ENCODE measurements around the gene CT47B1. TPM values are rescaled to one million over a fixed set of nuclear protein-coding genes. Genes with fewer than 3 reads are reported as not detected.

The CT47B1 gene
- total and polyA plus RNA-seq, 2 donors from 2014 or later, result not detected

DNA sequence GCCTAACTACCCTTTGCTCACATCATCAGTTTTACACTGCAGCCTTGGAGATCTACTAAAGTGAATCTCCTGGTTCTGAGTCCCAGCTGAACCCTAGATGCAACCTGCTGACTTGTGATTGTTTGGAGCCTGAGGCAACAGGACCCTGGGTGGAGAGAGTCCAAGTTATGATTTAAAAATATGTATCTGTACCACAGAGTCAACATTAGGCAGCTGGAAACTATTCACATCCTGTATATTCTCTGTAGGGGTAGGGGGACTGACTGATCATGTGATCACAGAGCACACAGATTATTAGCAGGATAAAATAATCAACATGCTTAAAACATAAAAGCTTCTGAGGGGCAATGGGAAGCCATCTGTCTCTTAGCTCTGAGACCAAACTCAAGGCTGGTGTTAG, 52.1 kb downstream of the CT47B1 start:
- H3K9ac ChIP-seq (ENCODE audit: low read length in 3 of 3), result no peak overlapping the region
- TF ChIP-seq, protein P1, sequence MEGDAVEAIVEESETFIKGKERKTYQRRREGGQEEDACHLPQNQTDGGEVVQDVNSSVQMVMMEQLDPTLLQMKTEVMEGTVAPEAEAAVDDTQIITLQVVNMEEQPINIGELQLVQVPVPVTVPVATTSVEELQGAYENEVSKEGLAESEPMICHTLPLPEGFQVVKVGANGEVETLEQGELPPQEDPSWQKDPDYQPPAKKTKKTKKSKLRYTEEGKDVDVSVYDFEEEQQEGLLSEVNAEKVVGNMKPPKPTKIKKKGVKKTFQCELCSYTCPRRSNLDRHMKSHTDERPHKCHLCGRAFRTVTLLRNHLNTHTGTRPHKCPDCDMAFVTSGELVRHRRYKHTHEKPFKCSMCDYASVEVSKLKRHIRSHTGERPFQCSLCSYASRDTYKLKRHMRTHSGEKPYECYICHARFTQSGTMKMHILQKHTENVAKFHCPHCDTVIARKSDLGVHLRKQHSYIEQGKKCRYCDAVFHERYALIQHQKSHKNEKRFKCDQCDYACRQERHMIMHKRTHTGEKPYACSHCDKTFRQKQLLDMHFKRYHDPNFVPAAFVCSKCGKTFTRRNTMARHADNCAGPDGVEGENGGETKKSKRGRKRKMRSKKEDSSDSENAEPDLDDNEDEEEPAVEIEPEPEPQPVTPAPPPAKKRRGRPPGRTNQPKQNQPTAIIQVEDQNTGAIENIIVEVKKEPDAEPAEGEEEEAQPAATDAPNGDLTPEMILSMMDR (IDR thresholded peaks at IDR 0.05; ENCODE audit: borderline replicate concordance, extremely low read depth, insufficient read depth), result no peak
- H3K4me1 ChIP-seq (ENCODE audit: control insufficient read depth in 2 of 3, insufficient read depth in 2 of 3, low read depth in 1 of 3, low read length in 3 of 3), result no peaks in the 10 kb centered on the region
- intact Hi-C loops (cut with DNase I), result no loop called here
- no peak overlapping the region for H3K4me3 ChIP-seq (ENCODE audit: low read length in 3 of 3)
- no peak for DNase-seq
- H3K27ac ChIP-seq (ENCODE audit: low read depth in 2 of 2, low read length in 2 of 2), result no peak overlapping the region
- H3K27me3 ChIP-seq (ENCODE audit: control insufficient read depth, insufficient read depth, low read length), result no peaks in the 10 kb centered on the region
- no peak for FAIRE-seq
- no peaks in the 10 kb centered on the region for H3K36me3 ChIP-seq (ENCODE audit: control insufficient read depth in 2 of 3, insufficient read depth in 3 of 3, low read length in 3 of 3)
- H3K9me3 ChIP-seq (ENCODE audit: control insufficient read depth in 2 of 3, insufficient read depth in 1 of 3, low read length in 3 of 3), result no peaks in the 10 kb centered on the region

Other genes with a start within 250 kb of the CT47B1 start
- gene C1GALT1C1, start 245.8 kb downstream of the CT47B1 start, total RNA-seq, result 25.4 TPM
- 35.1 TPM for gene C1GALT1C1, start 245.8 kb downstream of the CT47B1 start, polyA plus RNA-seq (ENCODE audit: insufficient read depth, low read depth, low replicate concordance)
- not detected for gene CT47A11, start 61.3 kb upstream of the CT47B1 start, total RNA-seq
- not detected for gene CT47A11, start 61.3 kb upstream of the CT47B1 start, polyA plus RNA-seq (ENCODE audit: insufficient read depth, low read depth, low replicate concordance)
- gene CT47A10, start 66.2 kb upstream of the CT47B1 start, total RNA-seq, result not detected
- gene CT47A10, start 66.2 kb upstream of the CT47B1 start, polyA plus RNA-seq (ENCODE audit: insufficient read depth, low read depth, low replicate concordance), result not detected
- gene CT47A9, start 71.0 kb upstream of the CT47B1 start, total RNA-seq, result not detected
- gene CT47A9, start 71.0 kb upstream of the CT47B1 start, polyA plus RNA-seq (ENCODE audit: insufficient read depth, low read depth, low replicate concordance), result not detected
- gene CT47A8, start 75.9 kb upstream of the CT47B1 start, total RNA-seq, result not detected
- not detected for gene CT47A8, start 75.9 kb upstream of the CT47B1 start, polyA plus RNA-seq (ENCODE audit: insufficient read depth, low read depth, low replicate concordance)
- not detected for gene CT47A7, start 80.7 kb upstream of the CT47B1 start, total RNA-seq
- not detected for gene CT47A7, start 80.7 kb upstream of the CT47B1 start, polyA plus RNA-seq (ENCODE audit: insufficient read depth, low read depth, low replicate concordance)
- not detected for gene CT47A6, start 85.6 kb upstream of the CT47B1 start, total RNA-seq
- not detected for gene CT47A6, start 85.6 kb upstream of the CT47B1 start, polyA plus RNA-seq (ENCODE audit: insufficient read depth, low read depth, low replicate concordance)
- gene CT47A5, start 90.5 kb upstream of the CT47B1 start, total RNA-seq, result not detected
- gene CT47A5, start 90.5 kb upstream of the CT47B1 start, polyA plus RNA-seq (ENCODE audit: insufficient read depth, low read depth, low replicate concordance), result not detected
- gene CT47A4, start 95.3 kb upstream of the CT47B1 start, total RNA-seq, result not detected
- gene CT47A4, start 95.3 kb upstream of the CT47B1 start, polyA plus RNA-seq (ENCODE audit: insufficient read depth, low read depth, low replicate concordance), result not detected
- gene CT47A3, start 100.2 kb upstream of the CT47B1 start, total RNA-seq, result not detected
- gene CT47A3, start 100.2 kb upstream of the CT47B1 start, polyA plus RNA-seq (ENCODE audit: insufficient read depth, low read depth, low replicate concordance), result not detected
- not detected for gene CT47A2, start 105.1 kb upstream of the CT47B1 start, total RNA-seq
- gene CT47A2, start 105.1 kb upstream of the CT47B1 start, polyA plus RNA-seq (ENCODE audit: insufficient read depth, low read depth, low replicate concordance), result not detected
- not detected for gene CT47A1, start 109.9 kb upstream of the CT47B1 start, total RNA-seq
- not detected for gene CT47A1, start 109.9 kb upstream of the CT47B1 start, polyA plus RNA-seq (ENCODE audit: insufficient read depth, low read depth, low replicate concordance)
- gene GLUD2, start 171.7 kb upstream of the CT47B1 start, total RNA-seq, result 2.6 TPM
- gene GLUD2, start 171.7 kb upstream of the CT47B1 start, polyA plus RNA-seq (ENCODE audit: insufficient read depth, low read depth, low replicate concordance), result 3.2 TPM

Measured in kidney (tissue), 14 donors.